Upper lobe of right lung (tissue), 1 donor: Measurements from ENCODE around the gene SLCO3A1. TPM values are rescaled to one million over a fixed set of nuclear protein-coding genes. Genes with fewer than 3 reads are reported as not detected.

Source experiments
- ATAC-seq: fragments of 200-7000 bp; cut with Tn5 transposase; one replicate; pipeline ENCODE4 v1.9.1; 2020; ENCODE audit warnings: mild to moderate bottlenecking, moderate library complexity
- DNase-seq: peaks from one replicate; pipeline ENCODE4 v3.0.0-alpha.2; 2020
- H3K27ac ChIP-seq: fragments of 200-600 bp; one replicate; pipeline ENCODE4 v1.8.0; 2022
- H3K27me3 ChIP-seq: fragments of 200-600 bp; one replicate; pipeline ENCODE4 v1.8.0; 2022; ENCODE audit warnings: mild to moderate bottlenecking
- H3K36me3 ChIP-seq: fragments of 200-600 bp; one replicate; pipeline ENCODE4 v1.8.0; 2022
- H3K4me1 ChIP-seq: fragments of 200-600 bp; one replicate; pipeline ENCODE4 v1.8.0; 2022
- H3K4me3 ChIP-seq: fragments of 200-600 bp; one replicate; pipeline ENCODE4 v1.8.0; 2022; ENCODE audit warnings: mild to moderate bottlenecking
- H3K9me3 ChIP-seq: fragments of 200-600 bp; one replicate; pipeline ENCODE4 v1.8.0; 2022
- intact Hi-C: fragments of 100-400 bp; cut with DNase I; formaldehyde crosslinking; loops from one replicate; pipeline ENCODE4 v1.11.0; 2022
- total RNA-seq: library from RNA; stranded (reverse); fragmentation: NEBNext Ultra II Directional; extraction: Animal tissue kit (Norgen Biotek cat#: 25700); gene quantifications from one replicate; pipeline ENCODE4 v1.2.1, GENCODE V29; 2021
- TF ChIP-seq, protein P1 (sequence below): fragments of 200-600 bp; IDR thresholded peaks from one replicate; pipeline ENCODE4 v1.8.0; 2022; ENCODE audit warnings: antibody characterized with exemption
- donor health status: DM: no; HTN: yes; CAD: no; lungs with severe emphysema.

Gene SLCO3A1
- total RNA-seq, 1 donor from 2014 or later: 50.6 TPM

DNA sequence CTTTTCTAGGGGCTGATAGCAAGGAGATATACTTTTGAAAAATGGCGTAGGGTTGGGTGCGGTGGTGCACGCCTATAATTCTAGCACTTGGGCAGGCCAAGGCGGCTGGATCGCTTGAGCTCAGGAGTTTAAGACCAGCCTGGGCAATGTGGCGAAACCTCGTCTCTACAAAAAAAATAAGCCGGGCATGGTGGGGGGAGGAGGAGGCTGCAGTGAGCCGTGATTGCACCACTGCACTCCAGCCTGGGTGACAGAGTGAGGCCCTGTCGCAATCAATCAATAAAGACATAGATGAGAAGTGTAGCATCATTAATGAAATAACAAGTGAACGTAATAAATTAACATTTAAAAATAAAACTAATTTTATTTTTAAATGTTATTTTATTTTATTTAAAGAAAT is 134.6 kb downstream of the SLCO3A1 start:
- intact Hi-C loops: no loop called here

DNA sequence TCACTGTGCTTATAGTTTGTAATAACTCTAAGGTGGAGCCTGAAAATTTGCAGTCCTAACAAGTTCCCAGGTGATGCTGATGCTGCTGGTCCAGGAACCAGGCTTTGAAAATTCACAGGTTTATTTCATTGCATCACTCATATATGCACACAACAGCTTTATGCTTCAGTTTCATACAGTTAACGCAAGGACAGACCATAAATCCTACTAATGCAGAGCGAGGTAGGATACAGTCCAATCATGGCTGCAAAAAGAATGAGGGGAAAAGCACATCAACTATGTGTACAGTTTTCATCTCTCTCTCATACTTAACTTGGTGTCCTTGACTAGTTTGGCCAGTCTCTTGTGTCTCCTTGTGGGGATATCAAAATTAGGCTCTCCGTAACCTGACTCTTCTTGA is 135.1 kb downstream of the SLCO3A1 start:
- no peaks in the 10 kb centered on the region for H3K27me3 ChIP-seq
- H3K4me1 ChIP-seq: peaks cover 10% of the 10 kb centered on the region
- H3K4me3 ChIP-seq: no peak overlapping the region
- TF ChIP-seq, protein P1, sequence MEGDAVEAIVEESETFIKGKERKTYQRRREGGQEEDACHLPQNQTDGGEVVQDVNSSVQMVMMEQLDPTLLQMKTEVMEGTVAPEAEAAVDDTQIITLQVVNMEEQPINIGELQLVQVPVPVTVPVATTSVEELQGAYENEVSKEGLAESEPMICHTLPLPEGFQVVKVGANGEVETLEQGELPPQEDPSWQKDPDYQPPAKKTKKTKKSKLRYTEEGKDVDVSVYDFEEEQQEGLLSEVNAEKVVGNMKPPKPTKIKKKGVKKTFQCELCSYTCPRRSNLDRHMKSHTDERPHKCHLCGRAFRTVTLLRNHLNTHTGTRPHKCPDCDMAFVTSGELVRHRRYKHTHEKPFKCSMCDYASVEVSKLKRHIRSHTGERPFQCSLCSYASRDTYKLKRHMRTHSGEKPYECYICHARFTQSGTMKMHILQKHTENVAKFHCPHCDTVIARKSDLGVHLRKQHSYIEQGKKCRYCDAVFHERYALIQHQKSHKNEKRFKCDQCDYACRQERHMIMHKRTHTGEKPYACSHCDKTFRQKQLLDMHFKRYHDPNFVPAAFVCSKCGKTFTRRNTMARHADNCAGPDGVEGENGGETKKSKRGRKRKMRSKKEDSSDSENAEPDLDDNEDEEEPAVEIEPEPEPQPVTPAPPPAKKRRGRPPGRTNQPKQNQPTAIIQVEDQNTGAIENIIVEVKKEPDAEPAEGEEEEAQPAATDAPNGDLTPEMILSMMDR: no peak
- intact Hi-C loops: no loop called here
- H3K9me3 ChIP-seq: no peaks in the 10 kb centered on the region
- ATAC-seq: no peak
- DNase-seq: no peak
- no peaks in the 10 kb centered on the region for H3K36me3 ChIP-seq
- no peak overlapping the region for H3K27ac ChIP-seq

More for the DNA sequence above, 134.6 kb downstream of the SLCO3A1 start:
- DNase-seq (no peak), ATAC-seq (no peak)
- Histone ChIP-seq H3K9me3 (no peaks in the 10 kb centered on the region), H3K27ac (no peak overlapping the region), H3K36me3 (no peaks in the 10 kb centered on the region), H3K27me3 (no peaks in the 10 kb centered on the region), H3K4me1 (peaks cover 6% of the 10 kb centered on the region), H3K4me3 (no peak overlapping the region)
- TF ChIP-seq, protein P1: no peak

DNA sequence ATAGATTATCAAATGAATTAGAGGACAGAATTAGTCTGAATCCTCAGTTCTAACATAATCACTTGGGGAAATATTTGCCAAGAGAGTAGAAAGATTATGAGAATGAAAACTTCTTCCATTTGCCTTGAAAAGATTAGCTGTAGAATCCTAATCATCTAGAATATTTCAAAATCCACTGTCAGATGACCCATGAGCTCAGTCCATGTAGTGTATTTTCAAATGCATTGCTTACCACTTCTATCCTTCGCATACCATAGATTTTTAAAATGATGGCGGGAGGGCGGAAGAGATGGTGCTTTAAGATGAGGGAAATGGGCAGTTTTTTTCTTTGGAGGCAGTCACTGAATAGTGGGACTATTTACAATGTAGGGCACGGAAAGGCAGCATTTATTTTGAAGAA is 136.3 kb downstream of the SLCO3A1 start:
- TF ChIP-seq, protein P1: no peak
- no peak overlapping the region for H3K4me3 ChIP-seq
- no peaks in the 10 kb centered on the region for H3K27me3 ChIP-seq
- no peaks in the 10 kb centered on the region for H3K9me3 ChIP-seq
- DNase-seq (no peak), ATAC-seq (no peak)
- H3K4me1 ChIP-seq: peaks cover 10% of the 10 kb centered on the region
- intact Hi-C loops: no loop called here
- H3K36me3 ChIP-seq: no peaks in the 10 kb centered on the region
- H3K27ac ChIP-seq: no peak overlapping the region

DNA sequence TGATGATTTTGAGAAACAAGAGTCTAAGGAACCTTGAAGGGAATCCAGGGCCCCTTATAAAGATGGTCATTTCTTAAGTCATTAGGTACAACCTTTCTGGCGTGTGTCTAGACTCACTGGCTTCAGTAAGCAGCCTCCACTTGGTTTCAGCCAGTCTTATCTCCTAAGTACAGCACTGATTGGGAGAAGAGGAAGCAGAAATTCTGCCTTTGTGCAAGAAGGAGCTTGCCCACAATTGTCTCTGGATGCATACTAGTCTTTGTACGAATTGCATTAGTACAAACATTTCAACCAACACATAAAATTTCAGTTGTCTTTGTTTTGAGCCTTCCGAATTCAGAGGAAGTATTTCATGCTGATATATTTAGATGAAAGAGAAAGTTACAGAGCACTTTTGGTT is 139.4 kb downstream of the SLCO3A1 start:
- Histone ChIP-seq H3K27ac (no peak overlapping the region), H3K27me3 (no peaks in the 10 kb centered on the region), H3K4me1 (peaks cover 10% of the 10 kb centered on the region), H3K4me3 (no peak overlapping the region), H3K36me3 (no peaks in the 10 kb centered on the region), H3K9me3 (no peaks in the 10 kb centered on the region)
- intact Hi-C loops: no loop called here
- DNase-seq: no peak
- TF ChIP-seq, protein P1: no peak
- ATAC-seq: peak; percentile 50

DNA sequence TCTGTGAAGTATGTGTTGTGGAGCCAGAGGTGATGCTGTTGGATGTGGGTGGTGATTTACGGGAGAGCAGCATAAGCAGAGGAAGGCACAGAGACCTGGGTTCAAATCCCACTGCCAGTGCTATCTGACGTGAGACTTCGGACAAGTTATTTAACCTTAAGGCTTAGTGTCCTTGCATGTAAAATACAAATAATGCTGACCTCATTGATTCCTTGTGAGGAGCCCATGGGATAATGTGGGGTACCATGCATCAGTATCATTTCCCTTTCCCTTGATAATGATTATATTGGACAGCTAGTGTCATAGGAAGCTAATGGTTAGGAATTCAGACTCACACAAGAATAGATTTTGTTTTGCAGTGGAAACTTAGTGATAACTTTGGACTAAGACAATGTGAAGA is 141.6 kb downstream of the SLCO3A1 start:
- Histone ChIP-seq H3K27ac (no peak overlapping the region), H3K9me3 (no peaks in the 10 kb centered on the region), H3K36me3 (no peaks in the 10 kb centered on the region), H3K4me3 (no peak overlapping the region), H3K4me1 (peaks cover 10% of the 10 kb centered on the region), H3K27me3 (no peaks in the 10 kb centered on the region)
- ATAC-seq: no peak
- no peak for DNase-seq
- intact Hi-C loops: no loop called here
- TF ChIP-seq, protein P1: no peak

DNA sequence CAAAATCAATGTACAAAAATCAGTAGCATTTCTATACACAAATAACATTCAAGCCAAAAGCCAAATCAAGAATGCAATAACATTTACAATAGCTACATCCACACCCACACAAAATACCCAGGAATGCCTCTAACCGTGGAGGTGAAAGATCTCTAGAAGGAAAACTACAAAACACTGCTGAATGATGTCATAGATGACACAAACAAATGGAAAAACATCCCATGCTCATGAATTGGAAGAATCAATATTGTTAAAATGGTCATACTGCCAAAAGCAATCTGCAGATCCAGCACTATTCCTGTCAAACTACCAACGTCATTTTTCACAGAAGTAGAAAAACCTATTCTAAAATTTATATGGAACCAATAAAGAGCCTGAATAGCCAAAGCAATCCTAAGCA is 143.7 kb downstream of the SLCO3A1 start:
- no peak overlapping the region for H3K4me3 ChIP-seq
- TF ChIP-seq, protein P1: no peak
- ATAC-seq: no peak
- intact Hi-C loops: no loop called here
- peaks cover 10% of the 10 kb centered on the region for H3K4me1 ChIP-seq
- no peak overlapping the region for H3K27ac ChIP-seq
- no peaks in the 10 kb centered on the region for H3K9me3 ChIP-seq
- H3K27me3 ChIP-seq: no peaks in the 10 kb centered on the region
- H3K36me3 ChIP-seq: no peaks in the 10 kb centered on the region
- no peak for DNase-seq
